GM19099 (cell line): ENCODE data around the gene AHDC1.

ENCODE experiments used
- POLR2A ChIP-seq: IDR thresholded peaks from 3 replicates; pipeline ENCODE4 v1.6.1; 2011; ENCODE audit warnings: low read depth; ENCODE audit not compliant: insufficient read length; ENCODE audit errors: extremely low read depth

The AHDC1 gene

GRCh38 chr1:27585684-27586083, 18.3 kb downstream of the AHDC1 start:
- no peak for TF ChIP-seq POLR2A

GRCh38 chr1:27584453-27584852, 19.5 kb downstream of the AHDC1 start:
- no peak for TF ChIP-seq POLR2A

- TF ChIP-seq POLR2A = no peak
Measured at GRCh38 chr1:27583479-27583878, 20.5 kb downstream of the AHDC1 start.

- TF ChIP-seq POLR2A = no peak
Measured at GRCh38 chr1:27581823-27582243, 22.1 kb downstream of the AHDC1 start.

- no peak for TF ChIP-seq POLR2A
Measured at GRCh38 chr1:27577504-27578188, 26.3 kb downstream of the AHDC1 start.

GRCh38 chr1:27576806-27577227, 27.1 kb downstream of the AHDC1 start:
- TF ChIP-seq POLR2A = no peak

GRCh38 chr1:27575840-27576331, 28.1 kb downstream of the AHDC1 start:
- TF ChIP-seq POLR2A = no peak

GRCh38 chr1:27574871-27575831, 28.8 kb downstream of the AHDC1 start:
- no peak for TF ChIP-seq POLR2A

- TF ChIP-seq POLR2A = no peak
Measured at GRCh38 chr1:27574001-27574781, 29.8 kb downstream of the AHDC1 start.

- TF ChIP-seq POLR2A = no peak
Measured at GRCh38 chr1:27572679-27573426, 31.1 kb downstream of the AHDC1 start.

- TF ChIP-seq POLR2A = no peak
Measured at GRCh38 chr1:27572019-27572678, 31.8 kb downstream of the AHDC1 start.

- TF ChIP-seq POLR2A = no peak
Measured at GRCh38 chr1:27571439-27572018, 32.4 kb downstream of the AHDC1 start.

- TF ChIP-seq POLR2A = no peak
Measured at GRCh38 chr1:27570784-27571183, 33.2 kb downstream of the AHDC1 start.

- TF ChIP-seq POLR2A = no peak
Measured at GRCh38 chr1:27570356-27570755, 33.6 kb downstream of the AHDC1 start.
